HG03175 (cell line): ENCODE results near the gene R3HDM2.
A peak's percentile ranks its signal among the peaks of the same experiment; 100 is the strongest.

Source experiments
- ATAC-seq: cut with Tn5 transposase; IDR thresholded peaks from one replicate; pipeline ENCODE4 v1.9.1; 2021; ENCODE audit warnings: mild to moderate bottlenecking, moderate library complexity; ENCODE audit not compliant: unreplicated experiment

Gene R3HDM2

GRCh38 chr12:57430931-57431566, at the start of gene R3HDM2:
Gene R3HDM2, minus strand, starts transcription at chr12:57431043. Its CDS starts 120,615 bp downstream, at chr12:57310428.
- peak; percentile 96 for ATAC-seq

- ATAC-seq = peak; percentile 54
Observed at GRCh38 chr12:57479376-57480115, 48.7 kb upstream of the R3HDM2 start, which contains the start of gene ARHGAP9. Gene ARHGAP9, minus strand, starts transcription at chr12:57479866. Its CDS starts 460 bp downstream, at chr12:57479406.

- no peak for ATAC-seq
Observed at GRCh38 chr12:57479043-57479375, 48.2 kb upstream of the R3HDM2 start.

- peak; percentile 43 for ATAC-seq
Observed at GRCh38 chr12:57477710-57478681, 47.2 kb upstream of the R3HDM2 start.

GRCh38 chr12:57476993-57477709, 46.3 kb upstream of the R3HDM2 start:
- no peak for ATAC-seq

GRCh38 chr12:57476162-57476992, 45.5 kb upstream of the R3HDM2 start:
- peak; percentile 42 for ATAC-seq

- ATAC-seq = no peak
Observed at GRCh38 chr12:57475271-57476161, 44.7 kb upstream of the R3HDM2 start.

- no peak for ATAC-seq
Observed at GRCh38 chr12:57474862-57475261, 44.0 kb upstream of the R3HDM2 start.

- ATAC-seq = no peak
Observed at GRCh38 chr12:57474430-57474829, 43.6 kb upstream of the R3HDM2 start.

GRCh38 chr12:57473886-57474285, 43.0 kb upstream of the R3HDM2 start:
- ATAC-seq = no peak

- no peak for ATAC-seq
Observed at GRCh38 chr12:57473392-57473791, 42.5 kb upstream of the R3HDM2 start.

GRCh38 chr12:57472391-57472790, 41.5 kb upstream of the R3HDM2 start:
- no peak for ATAC-seq

GRCh38 chr12:57471661-57472060, 40.8 kb upstream of the R3HDM2 start:
- ATAC-seq = no peak

GRCh38 chr12:57470970-57471656, 40.3 kb upstream of the R3HDM2 start:
- ATAC-seq = no peak

GRCh38 chr12:57470286-57470969, 39.6 kb upstream of the R3HDM2 start:
- no peak for ATAC-seq

GRCh38 chr12:57469296-57470164, 38.7 kb upstream of the R3HDM2 start:
- no peak for ATAC-seq

GRCh38 chr12:57467915-57468314, 37.1 kb upstream of the R3HDM2 start:
- ATAC-seq = no peak
